Common myeloid progenitor, CD34-positive (primary cell): Measurements from ENCODE around the gene MCRS1.

Source experiments
- CTCF ChIA-PET: fragments of 350-600 bp; sonication (Branson Sonifier 250); formaldehyde crosslinking; loops from one replicate; lab custom pipeline; 2021; ENCODE audit warnings: antibody characterized with exemption; lab: Charles Lee
- POLR2A ChIA-PET: fragments of 350-600 bp; sonication (Branson Sonifier 250); formaldehyde crosslinking; loops from one replicate; lab custom pipeline; 2021; ENCODE audit warnings: antibody characterized with exemption; lab: Charles Lee
- DNase-seq, 3 donors: peaks; one replicate each; pipeline versions ENCODE4 v3.0.0 to v3.0.0-alpha.2; 2013
- H3K27ac ChIP-seq, 2 experiments: 1 replicate in 1 of 2; 2 replicates in 1 of 2; pipeline ENCODE4 v1.7.0; 2013; ENCODE audit warnings: inconsistent platforms in 2 of 2, low read length in 2 of 2, mild to moderate bottlenecking in 2 of 2, low read depth in 1 of 2, moderate library complexity in 1 of 2; ENCODE audit not compliant: severe bottlenecking in 2 of 2, insufficient read depth in 1 of 2, poor library complexity in 1 of 2
- H3K27me3 ChIP-seq, 5 experiments: replicated peaks in 2 of 5; 1 replicate in 3 of 5; 2 replicates in 2 of 5; pipeline versions ENCODE4 v1.6.1 to v1.7.0; 2013; ENCODE audit warnings: low read length in 4 of 5, mild to moderate bottlenecking in 2 of 5, moderate library complexity in 2 of 5, inconsistent platforms in 1 of 5; ENCODE audit not compliant: insufficient read depth in 5 of 5, control insufficient read depth in 4 of 5
- H3K36me3 ChIP-seq, 4 experiments: 1 replicate in 2 of 4; 2 replicates in 2 of 4; pipeline versions ENCODE4 v1.6.1 to v1.7.0; 2013; ENCODE audit warnings: low read length in 3 of 4, control low read depth in 1 of 4, mild to moderate bottlenecking in 1 of 4; ENCODE audit not compliant: control insufficient read depth in 4 of 4, insufficient read depth in 4 of 4
- H3K4me1 ChIP-seq, 4 experiments: 1 replicate in 3 of 4; 2 replicates in 1 of 4; pipeline versions ENCODE4 v1.6.1 to v1.7.1; 2013; ENCODE audit warnings: low read length in 3 of 4, mild to moderate bottlenecking in 3 of 4, control low read depth in 1 of 4, inconsistent platforms in 1 of 4, moderate library complexity in 1 of 4; ENCODE audit not compliant: control insufficient read depth in 4 of 4, insufficient read depth in 4 of 4; ENCODE audit errors: control extremely low read depth in 1 of 4
- H3K4me3 ChIP-seq, 7 experiments: 1 replicate in 4 of 7; 2 replicates in 3 of 7; pipeline versions ENCODE4 v1.5.1 to v1.7.0; 2013; ENCODE audit warnings: mild to moderate bottlenecking in 7 of 7, low read length in 6 of 7, moderate library complexity in 6 of 7, inconsistent platforms in 2 of 7, low read depth in 2 of 7, control low read depth in 1 of 7; ENCODE audit not compliant: insufficient read depth in 4 of 7, control insufficient read depth in 1 of 7; ENCODE audit errors: extremely low read depth in 1 of 7
- H3K9me3 ChIP-seq, 5 experiments: 1 replicate in 4 of 5; 2 replicates in 1 of 5; pipeline versions ENCODE4 v1.6.1 to v1.7.1; 2013; ENCODE audit warnings: low read length in 4 of 5, mild to moderate bottlenecking in 2 of 5, inconsistent platforms in 1 of 5, low read depth in 1 of 5, moderate library complexity in 1 of 5; ENCODE audit not compliant: control insufficient read depth in 4 of 5, insufficient read depth in 2 of 5; ENCODE audit errors: control extremely low read depth in 1 of 5
- WGBS: methylation state at CpG from one replicate; pipeline ENCODE4 v1.1.5; 2013; ENCODE audit not compliant: insufficient coverage; 5-methylcytosine and 5-hydroxymethylcytosine counted together

Gene MCRS1

GRCh38 chr12:49568442-49569162 lies 660 bp upstream of the MCRS1 start:
- H3K4me1 ChIP-seq: peaks cover 4 to 54% (median 39%) of the 10 kb centered on the region in 4 experiments

DNA sequence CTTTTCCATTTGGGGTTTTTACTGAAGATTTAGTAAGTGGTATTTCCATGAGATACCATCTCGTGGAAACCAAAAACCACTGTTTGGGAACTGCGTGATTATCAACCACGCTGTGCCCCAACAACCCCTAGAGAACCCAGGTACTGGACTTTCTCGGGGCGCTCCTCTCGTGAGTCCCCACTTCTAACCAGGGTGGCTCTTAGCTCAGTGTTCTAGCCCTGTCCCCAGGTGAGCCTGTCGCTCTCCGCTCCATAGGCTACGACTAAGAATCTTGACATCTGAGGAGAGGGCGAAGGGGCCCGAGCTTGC lies 686 bp downstream of the MCRS1 start:
- H3K27ac ChIP-seq: peak overlapping the region; percentile 94 to 96
- ChIA-PET POLR2A (interaction anchor here (1.0 to 1.6 kb wide), 2 partner anchors 10 to 15 kb away, joined by 3 to 4 read pairs; no protein-coding TSS in a partner anchor), CTCF (interaction anchor here (0.6 to 9.4 kb wide), 6 partner anchors 11 to 219 kb away, joined by 3 to 107 read pairs (median 3); no protein-coding TSS in a partner anchor)
- DNase-seq: no peak
- H3K36me3 ChIP-seq: peaks cover 2 to 32% (median 18%) of the 10 kb centered on the region in 4 experiments
- H3K4me3 ChIP-seq: peak overlapping the region; percentile 87 to 99 (median 94)
- H3K9me3 ChIP-seq: no peaks in the 10 kb centered on the region
- H3K27me3 ChIP-seq: no peaks in the 10 kb centered on the region
- WGBS: 2% methylated on average over 10 of the region's 11 CpGs
- peaks cover 4 to 54% (median 39%) of the 10 kb centered on the region in 4 experiments for H3K4me1 ChIP-seq

More at GRCh38 chr12:49568442-49569162, 660 bp upstream of the MCRS1 start:
- Histone ChIP-seq H3K36me3 (peaks cover 0 to 25% (median 10%) of the 10 kb centered on the region in 4 experiments), H3K9me3 (no peaks in the 10 kb centered on the region), H3K27me3 (no peaks in the 10 kb centered on the region), H3K27ac (peak overlapping the region; percentile 94 to 96), H3K4me3 (peak overlapping the region; percentile 87 to 99 (median 94))
- under 1% methylated on average over 15 of the region's 19 CpGs for WGBS
- CTCF ChIA-PET: interaction anchor here (0.6 to 4.5 kb wide), 2 partner anchors 11 to 33 kb away, joined by 4 to 33 read pairs; no protein-coding TSS in a partner anchor
- POLR2A ChIA-PET: interaction anchor here (1.6 kb wide), 1 partner anchor 16 kb away, joined by 4 read pairs; no protein-coding TSS in a partner anchor
- peak in 2 of 3 donors; percentile 34 to 40 for DNase-seq

GRCh38 chr12:49566361-49566760 lies 1.6 kb downstream of the MCRS1 start:
- CTCF ChIA-PET: interaction anchor here (0.6 to 9.4 kb wide), 6 partner anchors 12 to 218 kb away, joined by 3 to 107 read pairs (median 3); no protein-coding TSS in a partner anchor
- POLR2A ChIA-PET: no interaction called here
- 98% methylated on average over 12 of the region's 13 CpGs for WGBS
- no peaks in the 10 kb centered on the region for H3K9me3 ChIP-seq
- H3K4me3 ChIP-seq: peak overlapping the region in 1 of 7 experiments; percentile 99
- peaks cover 4 to 54% (median 39%) of the 10 kb centered on the region in 4 experiments for H3K4me1 ChIP-seq
- H3K27ac ChIP-seq: no peak overlapping the region
- H3K36me3 ChIP-seq: peaks cover 6 to 35% (median 23%) of the 10 kb centered on the region in 4 experiments
- no peaks in the 10 kb centered on the region for H3K27me3 ChIP-seq
- DNase-seq: no peak

DNA sequence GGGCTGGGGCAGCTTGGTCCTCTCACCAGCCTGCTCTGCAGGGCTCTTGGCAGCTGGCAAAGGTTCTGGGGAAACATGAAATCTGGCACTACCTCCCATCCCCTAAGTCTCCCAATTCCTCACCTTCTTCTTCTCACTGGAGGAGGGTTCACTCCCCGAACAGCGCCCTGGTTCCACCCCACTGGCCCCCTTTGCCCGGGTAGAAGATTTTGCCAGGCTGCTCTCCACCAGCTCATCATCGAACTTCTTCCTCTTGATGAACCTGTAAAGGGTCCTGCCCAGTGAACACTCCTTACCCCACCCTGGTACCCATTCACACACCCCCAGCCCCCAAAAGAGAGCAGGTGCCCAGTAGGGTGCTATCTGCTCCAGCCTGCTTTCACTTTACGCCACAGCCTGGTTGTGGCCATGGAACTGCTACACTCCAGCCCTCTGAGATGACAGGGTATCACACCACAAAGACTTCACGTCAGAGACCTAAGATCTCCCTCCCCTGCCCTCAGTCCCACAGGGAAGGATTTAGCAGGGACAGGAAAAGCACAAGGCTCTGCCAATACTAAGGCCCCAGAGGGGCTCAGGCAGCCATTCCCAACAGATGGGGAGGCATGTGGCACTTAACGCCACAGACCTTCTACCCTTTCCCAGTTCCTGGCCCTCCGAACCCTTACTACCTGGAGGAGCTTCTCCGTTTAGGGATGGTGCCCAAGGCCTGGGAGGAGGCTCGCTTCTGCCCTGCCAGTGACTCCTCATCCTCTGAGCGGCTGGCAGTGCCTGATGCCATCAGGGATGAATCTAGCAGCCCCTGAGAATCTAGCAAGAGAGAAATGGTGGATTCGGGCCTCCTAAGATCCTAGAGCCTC lies 2.3 kb downstream of the MCRS1 start:
- 89% methylated on average over 8 of the region's 12 CpGs for WGBS
- no peak for DNase-seq

DNA sequence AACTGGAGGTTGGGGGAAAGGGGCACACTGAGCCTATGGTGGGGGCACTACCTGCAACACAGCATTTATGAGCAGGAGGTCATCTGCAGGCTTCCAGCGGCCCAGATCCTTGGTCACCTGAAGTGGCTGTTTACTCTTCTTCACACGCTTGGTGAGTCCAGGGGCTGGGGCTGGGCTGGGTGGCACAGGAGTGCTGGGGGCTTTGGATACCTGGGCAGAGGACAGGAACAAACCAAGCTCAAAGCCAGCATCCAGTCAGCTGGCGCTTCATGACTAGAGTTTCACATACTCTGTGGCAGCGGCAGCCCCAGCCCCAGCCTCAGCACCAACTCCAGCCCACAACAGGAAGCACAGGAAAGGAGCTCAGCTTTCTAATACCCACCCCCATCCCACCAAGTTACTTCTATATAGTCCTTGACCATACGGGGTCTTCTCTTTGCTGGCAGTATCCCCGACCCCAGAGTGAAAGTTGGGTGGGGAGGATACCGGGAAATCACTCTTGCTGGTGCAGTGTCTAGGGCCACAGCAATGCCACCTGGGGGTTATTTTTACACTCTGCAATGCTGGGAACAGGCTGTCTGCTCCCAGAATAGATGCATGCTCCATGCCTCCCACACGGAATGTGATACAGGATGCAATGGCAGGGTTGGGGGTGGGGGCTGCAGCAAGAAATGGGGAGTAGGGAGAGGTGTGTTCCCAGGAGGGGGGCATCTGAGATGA lies 3.1 kb downstream of the MCRS1 start:
- H3K4me3 ChIP-seq: peak overlapping the region in 3 of 7 experiments; percentile 10 to 57 (median 28)
- WGBS: 66% methylated on average over 5 of the region's 8 CpGs
- no peaks in the 10 kb centered on the region for H3K9me3 ChIP-seq
- peaks cover 9 to 50% (median 33%) of the 10 kb centered on the region in 4 experiments for H3K36me3 ChIP-seq
- H3K27me3 ChIP-seq: no peaks in the 10 kb centered on the region
- H3K27ac ChIP-seq: no peak overlapping the region
- ChIA-PET POLR2A (no interaction called here), CTCF (interaction anchor here (1.1 to 19.6 kb wide), 3 partner anchors 12 to 208 kb away, joined by 3 to 223 read pairs (median 107); no protein-coding TSS in a partner anchor)
- DNase-seq: peak in 1 of 3 donors; percentile 22
- H3K4me1 ChIP-seq: peaks cover 4 to 47% (median 39%) of the 10 kb centered on the region in 4 experiments

More for the DNA sequence above, 2.3 kb downstream of the MCRS1 start:
- peak overlapping the region in 1 of 7 experiments; percentile 57 for H3K4me3 ChIP-seq
- POLR2A ChIA-PET: no interaction called here
- no peaks in the 10 kb centered on the region for H3K9me3 ChIP-seq
- CTCF ChIA-PET: interaction anchor here (0.6 to 19.6 kb wide), 4 partner anchors 13 to 208 kb away, joined by 3 to 223 read pairs (median 55); no protein-coding TSS in a partner anchor
- no peaks in the 10 kb centered on the region for H3K27me3 ChIP-seq
- peaks cover 4 to 52% (median 39%) of the 10 kb centered on the region in 4 experiments for H3K4me1 ChIP-seq
- peaks cover 8 to 42% (median 27%) of the 10 kb centered on the region in 4 experiments for H3K36me3 ChIP-seq
- H3K27ac ChIP-seq: no peak overlapping the region

DNA sequence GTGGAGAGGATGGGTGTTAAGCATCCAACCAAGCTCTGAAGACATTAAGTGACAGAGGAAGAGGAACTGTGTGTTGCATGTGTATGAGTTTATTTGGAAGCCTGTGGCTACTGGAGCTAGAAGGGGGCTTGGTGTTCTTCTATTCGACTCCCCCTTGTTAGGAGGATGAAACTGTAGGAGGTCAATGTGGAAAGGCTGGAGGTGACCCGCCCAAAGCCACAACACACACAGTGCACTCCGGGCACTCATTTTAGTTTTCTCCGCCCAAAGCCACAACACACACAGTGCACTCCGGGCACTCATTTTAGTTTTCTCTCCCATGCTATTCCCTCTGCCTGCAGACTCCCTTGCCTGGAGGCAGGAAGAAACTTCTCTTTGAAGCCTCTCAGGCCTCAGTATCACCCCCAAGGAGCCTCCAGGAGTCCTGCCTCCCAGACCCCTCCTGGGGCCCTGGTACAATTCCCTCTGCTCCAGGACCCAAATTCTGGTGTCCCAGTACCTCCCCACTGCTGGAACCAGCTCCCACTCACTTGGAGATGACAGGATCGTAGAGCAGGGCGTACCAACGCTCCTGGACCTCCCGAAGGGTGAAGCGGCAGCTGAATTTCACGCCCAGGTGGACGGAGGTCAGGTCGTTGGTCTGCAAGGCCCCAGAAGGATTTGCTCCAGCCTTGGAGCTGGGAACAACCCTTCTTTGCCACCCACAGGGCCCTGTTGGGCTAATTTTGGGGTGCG lies 3.8 kb downstream of the MCRS1 start:
- POLR2A ChIA-PET: no interaction called here
- Histone ChIP-seq H3K4me1 (peaks cover 4 to 46% (median 36%) of the 10 kb centered on the region in 4 experiments), H3K4me3 (peak overlapping the region in 1 of 7 experiments; percentile 28), H3K27ac (no peak overlapping the region), H3K9me3 (no peaks in the 10 kb centered on the region), H3K27me3 (no peaks in the 10 kb centered on the region), H3K36me3 (peaks cover 10 to 57% (median 40%) of the 10 kb centered on the region in 4 experiments)
- CTCF ChIA-PET: interaction anchor here (9.4 to 19.6 kb wide), 2 partner anchors 11 to 16 kb away, joined by 107 to 223 read pairs; no protein-coding TSS in a partner anchor
- 94% methylated on average over 12 of the region's 14 CpGs for WGBS
- no peak for DNase-seq
